CD4-positive, alpha-beta T cell treated with Interleukin-21 for 1 hour (primary cell): ENCODE data around the gene FOSL2.
A peak's percentile ranks its signal among the peaks of the same experiment; 100 is the strongest.

ENCODE experiments used
- DNase-seq: peaks from one replicate; pipeline ENCODE4 v3.0.0-alpha.2; 2020

The FOSL2 gene

DNA sequence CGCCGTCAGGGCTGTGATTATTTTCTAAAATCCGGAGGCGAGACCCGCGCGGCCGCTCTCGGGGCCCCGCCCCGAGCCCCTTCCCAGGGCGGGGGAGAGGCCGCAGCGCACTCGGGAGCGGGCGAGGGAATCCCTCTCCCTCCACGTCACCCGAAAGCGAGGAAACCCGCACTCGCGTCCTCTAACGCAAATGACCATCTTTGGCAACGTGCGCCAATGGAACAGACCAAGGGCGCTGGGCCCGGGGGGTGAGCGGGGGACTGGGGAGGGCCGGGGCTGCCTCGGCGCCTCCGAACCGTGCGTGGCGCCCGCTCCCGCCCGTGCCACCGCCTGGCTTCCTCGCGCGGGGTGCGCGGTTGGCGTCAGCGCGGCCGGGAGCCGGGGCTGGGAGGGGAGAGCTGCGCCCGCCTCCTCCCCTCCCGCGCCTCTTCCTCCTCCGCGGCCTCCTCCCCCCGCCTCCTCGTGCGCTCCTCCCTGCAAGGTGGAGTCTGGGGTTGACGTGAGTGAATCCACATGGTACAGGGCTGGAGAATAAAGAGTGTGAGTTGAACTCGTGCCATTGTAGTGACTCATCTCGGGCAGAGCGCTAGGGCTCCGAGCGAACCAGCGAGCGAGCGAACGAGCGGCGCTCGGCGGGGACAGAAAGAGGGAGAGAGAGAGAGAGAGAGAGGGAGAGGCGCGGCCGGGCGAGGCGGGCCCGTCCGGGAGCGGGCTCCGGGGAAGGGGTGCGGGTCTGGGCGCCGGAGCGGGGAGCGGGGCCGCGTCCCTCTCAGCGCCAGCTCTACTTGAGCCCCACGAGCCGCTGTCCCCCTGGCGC lies at the start of gene FOSL2:
TSS of gene FOSL2 (plus strand) at position 562 of the 817 bp plus-strand sequence. CDS start 863 bp downstream, outside the sequence.
- peak; percentile 98 for DNase-seq

DNA sequence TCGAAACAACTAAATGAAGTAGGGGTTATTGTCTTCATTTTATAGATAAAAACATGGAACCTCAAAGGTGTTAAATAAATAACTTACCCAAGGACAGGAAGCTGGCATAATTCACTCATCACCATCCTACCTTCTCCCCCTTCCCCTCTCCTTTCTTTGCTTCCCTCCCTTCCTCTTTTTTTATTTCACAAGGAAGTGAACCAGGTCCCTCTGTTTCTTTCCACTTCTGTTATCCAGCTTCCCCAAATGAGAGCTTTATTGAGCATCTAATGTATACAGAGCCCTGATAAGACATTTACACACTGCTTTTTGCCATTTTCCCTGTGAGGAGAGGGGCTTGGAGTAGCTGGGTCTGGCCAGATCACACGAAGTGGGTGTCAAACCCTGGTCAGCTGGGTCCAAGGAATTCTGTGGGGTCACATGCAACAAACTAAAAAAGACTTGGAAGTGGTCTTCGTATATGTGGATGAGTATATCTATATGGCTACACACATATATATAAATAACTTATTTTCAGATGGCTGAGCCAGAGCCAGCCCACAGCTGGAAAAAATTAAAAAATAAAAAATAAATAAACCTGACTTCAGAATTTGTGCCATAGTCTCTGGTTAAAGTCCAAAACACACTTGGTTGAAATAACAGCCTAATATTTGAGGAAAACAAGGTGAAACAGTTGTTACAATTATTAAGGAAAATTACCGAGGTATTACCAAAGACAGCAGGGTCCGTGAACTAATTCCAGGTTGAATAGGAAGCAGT lies 49.3 kb upstream of the FOSL2 start:
- DNase-seq = no peak

DNA sequence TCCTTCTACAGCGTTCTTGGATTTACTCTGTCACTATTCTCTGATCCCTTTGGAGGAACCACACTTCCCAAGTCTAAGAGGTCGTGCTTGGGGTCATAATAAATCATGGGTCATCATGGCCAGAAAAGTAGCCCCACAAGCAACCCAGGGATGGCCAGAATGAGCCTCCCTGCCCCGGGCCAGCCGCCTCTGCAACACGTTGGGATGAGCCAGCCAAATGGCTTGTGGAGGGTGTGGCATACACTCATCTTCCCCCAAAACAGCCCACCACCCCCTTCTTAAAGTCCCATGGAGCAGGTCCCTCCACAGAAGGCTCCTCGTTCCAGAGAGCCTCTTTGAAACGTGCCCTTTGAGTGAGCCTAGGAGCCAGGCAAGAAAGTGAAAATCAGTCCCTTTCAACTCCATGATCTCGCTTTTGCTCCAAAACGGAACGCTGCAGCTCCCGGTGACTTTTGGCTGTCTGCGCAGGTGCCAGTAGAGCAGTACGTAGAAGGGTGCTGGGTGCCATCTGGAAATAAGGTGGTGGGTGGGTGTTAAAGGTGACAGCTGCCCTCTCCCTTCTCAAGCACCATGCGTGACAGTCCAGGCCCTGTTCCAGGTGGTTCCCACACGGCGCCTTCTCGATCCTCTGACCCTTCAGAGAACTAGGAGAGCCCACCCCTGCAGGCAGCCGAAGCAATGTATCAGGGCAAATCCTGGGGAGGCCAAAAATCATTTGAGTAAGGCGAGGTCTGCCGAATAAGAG lies 48.5 kb upstream of the FOSL2 start:
- no peak for DNase-seq

DNA sequence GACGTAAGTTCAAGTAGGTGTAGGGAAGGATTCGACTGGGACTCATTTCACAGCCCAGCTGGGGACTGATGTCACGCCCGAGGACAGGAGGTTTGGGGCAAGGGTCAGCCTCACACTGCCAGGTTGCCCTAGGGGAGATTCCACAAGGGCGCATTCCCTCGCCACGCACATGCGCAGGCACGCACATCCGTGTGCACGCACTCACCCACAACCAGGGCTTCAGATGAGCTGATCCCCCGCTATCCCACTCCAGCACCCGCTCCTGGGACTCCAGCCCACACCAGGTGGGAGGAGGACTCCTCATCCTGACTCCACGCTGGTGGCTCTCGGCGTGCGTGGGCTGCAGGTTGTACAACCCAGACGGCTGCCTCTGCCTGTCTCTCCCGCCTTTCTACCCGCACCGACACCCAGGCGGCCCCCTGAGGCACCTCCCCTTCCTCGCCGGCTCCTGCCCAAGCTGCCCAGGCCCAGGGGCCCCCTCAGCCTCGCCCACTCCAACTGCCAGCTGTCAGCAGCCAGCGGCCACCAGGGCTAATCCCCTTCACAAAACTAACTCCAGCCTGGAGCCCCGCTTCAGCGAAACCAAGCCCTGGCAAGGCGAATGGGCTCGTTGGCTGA lies 47.8 kb upstream of the FOSL2 start:
- no peak for DNase-seq

DNA sequence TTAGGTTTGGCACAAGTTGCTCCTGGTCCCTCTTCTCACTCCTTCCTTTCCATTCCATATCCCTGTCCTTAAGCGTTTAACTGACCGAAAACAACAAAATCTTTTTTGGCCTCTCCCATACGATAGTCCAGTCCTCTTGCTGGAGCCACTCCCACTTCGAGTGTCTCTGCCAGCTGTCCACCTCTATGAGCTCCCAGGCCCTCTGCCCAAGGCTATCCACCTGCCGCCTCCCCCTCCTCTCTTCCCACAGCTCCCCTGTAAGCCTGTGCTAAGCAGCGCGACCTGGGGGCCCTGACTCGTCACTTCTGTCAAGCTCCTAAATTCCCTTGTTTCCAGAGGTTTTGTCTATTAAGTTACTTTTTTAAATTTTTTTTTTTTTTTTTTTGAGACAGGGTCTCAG lies 47.0 kb upstream of the FOSL2 start:
- DNase-seq = no peak

DNA sequence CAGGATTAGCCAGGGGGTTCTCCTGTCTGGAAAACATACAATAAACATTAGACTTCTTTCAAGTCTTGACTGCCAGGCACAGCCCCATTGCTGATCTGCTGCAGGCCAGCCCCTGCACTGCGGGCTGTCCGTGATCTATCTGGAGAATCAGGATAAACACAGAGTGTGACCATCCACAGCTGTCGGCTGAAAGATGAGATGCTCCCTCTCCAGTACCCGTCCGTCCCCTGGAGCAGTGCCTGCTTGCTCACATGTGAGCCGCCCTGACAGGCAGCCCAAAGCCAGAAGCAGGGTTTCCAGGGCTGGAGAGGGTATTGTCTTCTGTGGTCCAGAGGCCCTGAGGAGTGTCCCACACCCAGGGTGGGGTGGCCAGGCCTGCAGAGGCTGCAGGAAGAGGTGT lies 46.1 kb upstream of the FOSL2 start:
- no peak for DNase-seq

DNA sequence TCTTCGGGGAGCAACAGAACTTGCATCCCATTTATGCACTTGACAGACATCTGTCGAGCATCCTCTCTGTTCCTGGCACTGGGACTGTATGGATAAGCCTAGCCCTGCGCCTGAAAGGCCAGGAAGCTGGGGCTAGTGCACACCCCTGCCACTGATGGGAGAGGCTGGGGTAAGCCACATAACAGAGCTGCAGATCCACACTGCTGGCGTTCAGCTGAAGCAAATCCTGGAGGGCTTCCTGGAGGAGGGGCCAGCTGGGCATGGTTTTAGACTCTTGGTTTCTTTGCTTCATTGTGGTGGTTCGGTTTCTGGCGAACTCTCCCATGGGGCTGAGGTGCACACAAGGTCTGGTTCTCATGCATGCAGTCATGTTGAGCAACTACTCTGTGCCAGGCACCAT lies 45.5 kb upstream of the FOSL2 start:
- DNase-seq = no peak

DNA sequence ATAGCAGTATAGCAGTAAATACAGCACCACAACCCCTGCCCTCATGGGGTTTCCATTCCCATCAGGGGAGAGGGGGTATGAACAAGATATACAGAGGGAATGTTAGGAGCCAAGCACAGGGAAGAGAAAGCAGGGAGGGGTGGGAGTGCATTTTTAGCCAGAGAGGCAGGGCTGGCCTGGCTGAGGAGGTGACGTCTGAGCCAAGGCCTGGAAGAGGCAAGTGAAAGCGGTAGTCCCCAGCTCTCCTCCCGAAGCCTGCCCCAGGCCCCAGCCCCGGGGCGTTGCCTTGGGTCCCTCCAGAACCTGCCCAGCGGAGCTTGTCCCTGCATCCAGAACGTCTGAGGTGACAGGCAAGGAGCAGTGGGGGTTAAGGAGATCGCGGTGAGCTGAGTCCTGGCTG lies 45.1 kb upstream of the FOSL2 start:
- no peak for DNase-seq

DNA sequence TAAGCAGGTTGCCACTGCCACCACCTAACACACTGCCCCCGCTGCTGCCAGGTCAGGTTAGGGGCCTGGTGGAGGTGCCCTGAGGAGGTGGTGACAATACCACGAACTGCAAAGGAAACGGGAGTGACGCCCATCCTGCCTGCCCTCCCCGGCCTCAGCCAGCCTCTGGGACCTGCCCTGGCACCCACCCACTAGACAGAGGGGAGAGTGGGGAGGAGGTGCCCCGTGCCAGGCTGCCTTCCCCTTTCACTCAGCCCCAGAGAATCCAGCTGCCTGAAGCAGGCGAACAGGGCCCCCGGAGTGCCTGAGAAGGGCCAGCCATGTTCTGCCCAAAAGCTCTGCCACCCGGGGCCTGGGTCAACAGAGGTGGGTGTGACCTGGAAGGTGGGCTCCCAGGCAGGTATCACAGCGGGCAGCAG lies 44.5 kb upstream of the FOSL2 start:
- DNase-seq = peak; percentile 82

DNA sequence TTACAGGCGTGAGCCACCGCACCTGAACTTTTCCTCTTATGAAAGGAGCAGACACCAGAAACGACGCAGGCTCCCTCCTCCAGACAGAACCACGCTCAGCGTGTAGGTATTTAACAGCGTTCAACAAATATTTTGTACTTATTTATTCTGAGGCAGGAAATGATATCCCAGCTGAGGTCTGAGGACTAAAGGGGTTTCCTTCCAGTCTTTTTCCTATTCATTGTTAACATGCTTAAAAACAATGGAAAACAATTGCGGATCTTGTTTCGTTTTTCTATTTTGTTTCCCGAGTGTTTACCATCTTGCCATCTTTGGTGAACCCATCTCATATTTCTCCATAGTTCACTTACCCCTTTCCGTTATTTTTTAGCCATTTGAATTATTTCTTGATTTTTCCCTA lies 43.7 kb upstream of the FOSL2 start:
- no peak for DNase-seq

DNA sequence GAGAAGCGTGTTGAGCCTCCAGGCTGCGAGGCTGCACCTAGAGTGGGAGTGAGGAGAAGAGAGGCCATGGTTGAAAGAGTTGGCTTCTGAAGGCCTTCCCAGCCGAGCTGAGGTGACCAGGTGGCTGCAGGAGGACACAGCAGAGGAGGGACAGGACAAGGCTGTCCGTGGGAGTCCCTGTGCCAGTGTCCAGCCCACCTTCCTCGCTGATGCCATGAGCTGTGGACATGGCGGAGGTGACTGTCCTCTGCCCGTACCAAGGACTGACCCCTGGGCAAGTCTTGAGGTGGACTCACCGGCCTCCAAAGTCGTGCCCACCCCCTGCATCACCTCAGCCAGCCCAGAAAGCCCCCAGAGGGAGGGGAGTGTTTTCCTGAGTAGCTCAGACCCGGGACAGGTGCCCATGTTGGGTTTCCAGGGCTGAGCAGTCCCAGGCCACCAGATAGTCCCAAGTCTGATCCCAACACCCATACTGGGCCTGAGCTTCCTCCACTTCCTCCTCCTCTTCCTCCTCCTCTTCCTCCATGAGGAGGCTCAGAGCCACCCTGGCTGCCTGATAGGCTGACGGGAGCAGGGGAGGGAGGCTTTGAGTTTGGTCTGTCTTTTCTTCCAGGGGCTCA lies 43.0 kb upstream of the FOSL2 start:
- DNase-seq = no peak

DNA sequence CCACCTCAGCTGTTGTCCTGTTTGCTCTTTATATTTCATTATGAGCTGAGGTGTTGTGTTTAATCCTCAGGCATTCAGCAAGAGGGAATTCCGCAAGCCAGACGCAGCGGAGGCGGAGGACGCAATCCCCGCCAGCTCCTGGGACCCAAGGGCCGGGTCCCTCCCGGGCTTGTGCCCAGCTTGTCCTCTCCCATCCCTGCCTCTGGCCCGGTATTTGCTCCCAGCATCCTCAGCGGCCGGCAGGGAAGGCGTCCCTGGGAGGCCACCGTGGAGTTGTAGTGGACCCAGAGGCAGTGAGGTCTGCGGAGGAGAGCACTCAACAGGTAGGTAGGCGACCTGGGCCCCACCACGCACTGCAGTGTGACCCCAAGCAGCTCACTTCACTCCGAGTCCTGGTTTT lies 42.5 kb upstream of the FOSL2 start:
- no peak for DNase-seq

DNA sequence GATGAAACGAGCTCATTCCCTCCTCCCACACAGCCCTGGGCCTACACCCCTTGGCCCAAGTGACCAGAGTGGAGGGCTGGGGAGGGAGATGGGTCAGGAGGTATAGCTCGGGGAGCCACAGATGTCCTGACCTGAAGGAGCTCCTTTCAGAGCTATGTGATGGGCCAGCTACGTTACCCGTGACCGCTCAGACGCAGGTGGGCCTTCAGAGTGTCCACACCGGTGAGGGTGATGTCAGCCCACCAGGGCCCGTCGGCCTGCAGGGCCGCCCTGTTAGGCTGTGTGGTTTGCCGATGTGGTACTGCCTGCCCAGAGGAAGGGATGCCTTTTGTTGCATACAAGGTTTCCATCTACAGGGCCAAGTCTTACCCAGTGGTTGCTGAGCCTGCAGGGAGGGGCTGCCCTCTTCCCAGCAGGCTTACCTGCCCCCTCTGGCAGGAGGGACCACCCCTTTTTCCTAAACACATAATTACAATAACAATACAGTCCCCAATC lies 41.8 kb upstream of the FOSL2 start:
- DNase-seq = no peak

DNA sequence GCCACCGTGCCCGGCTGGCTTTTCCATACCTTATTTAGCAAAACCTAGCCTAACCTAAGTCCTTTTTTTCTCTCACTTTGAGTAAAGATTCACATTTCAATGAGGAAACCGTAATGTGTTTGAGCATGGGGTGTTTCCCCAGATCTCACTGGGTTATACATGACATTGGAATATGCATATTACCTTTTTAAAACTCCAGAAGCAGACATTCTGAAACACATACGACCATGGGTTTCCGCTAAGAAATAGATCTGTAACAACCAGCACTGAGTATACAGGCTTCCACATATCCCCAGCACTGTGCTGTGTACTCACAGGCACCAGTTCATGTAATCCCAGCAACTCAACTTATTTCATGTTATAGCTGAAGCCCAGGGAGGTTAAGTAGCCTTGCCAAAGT lies 41.0 kb upstream of the FOSL2 start:
- DNase-seq = no peak

DNA sequence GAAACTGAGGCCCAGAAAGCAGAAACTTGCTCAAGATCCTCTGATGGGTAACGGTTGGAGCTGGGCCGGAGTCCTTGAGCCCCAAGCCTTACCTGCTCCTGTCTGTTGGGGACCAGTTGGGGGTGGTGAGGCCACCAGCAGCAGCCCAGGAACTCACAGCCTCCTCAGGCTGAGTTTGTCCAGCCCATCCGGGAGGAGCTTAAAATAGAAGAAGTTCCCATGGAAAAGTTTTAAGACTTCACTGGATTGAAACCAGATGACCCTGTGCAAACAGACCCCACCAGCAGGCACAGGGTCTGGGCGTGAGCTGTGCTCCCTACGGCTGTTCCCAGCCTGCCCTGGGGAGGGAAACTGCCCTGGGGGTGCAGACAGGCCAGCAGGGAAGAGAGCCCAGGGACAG lies 40.6 kb upstream of the FOSL2 start:
- no peak for DNase-seq

DNA sequence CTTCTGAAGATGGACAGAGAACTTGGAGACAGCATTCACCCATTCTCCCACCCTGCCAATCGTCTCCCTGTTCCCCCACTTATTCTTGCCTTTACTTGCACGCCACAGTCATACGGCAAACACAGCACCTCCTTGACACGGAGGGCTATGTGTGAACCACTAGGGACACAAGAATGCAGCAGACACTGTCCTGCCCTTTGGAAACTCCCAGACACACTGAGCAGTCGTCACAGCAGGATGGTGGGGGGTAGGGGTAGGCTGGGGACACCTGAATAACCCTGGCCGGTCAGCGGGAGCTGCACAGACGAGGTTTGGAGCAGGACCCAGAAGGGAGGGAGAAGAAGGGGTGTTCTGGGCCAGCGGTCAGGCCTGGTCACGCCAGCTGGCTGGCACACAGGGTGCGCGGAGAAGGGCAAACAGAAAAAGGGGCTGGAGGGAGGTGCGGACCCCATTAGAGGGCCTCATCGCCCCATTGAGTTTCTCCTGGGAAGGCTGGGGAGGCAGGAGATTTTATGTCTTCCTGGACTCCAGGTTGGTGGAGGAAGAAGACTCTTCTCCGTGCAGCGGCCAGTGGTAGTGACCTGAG lies 40.0 kb upstream of the FOSL2 start:
- DNase-seq = no peak

DNA sequence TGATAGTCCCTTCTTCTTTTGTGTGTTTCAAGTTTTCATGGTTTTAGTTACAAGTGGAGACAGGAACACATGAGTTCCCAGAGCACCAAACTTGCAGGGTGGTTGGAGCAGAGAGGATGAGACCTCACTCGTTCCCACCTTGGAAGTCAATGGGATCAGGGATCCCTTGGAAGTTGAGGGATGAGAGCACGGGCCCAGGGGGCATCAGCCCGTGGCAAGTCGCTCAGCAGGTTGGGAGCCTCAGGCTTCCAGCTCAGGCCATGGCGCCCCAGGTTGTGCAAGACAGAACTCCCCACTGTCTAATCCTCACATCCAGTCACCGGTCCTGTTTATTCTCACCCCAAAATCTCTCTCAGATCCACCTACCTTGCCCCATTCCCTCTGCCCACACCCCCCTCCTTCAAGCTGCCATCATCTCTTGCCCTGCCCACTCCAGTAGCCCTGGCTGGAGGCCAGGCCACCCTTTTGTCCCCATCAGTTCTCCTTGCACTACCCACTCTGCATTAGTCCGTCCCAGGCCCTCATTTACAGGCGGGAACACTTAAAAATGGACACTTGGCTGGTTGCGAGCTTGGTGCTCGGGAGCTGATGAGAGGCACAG lies 37.6 kb upstream of the FOSL2 start:
- DNase-seq = no peak

DNA sequence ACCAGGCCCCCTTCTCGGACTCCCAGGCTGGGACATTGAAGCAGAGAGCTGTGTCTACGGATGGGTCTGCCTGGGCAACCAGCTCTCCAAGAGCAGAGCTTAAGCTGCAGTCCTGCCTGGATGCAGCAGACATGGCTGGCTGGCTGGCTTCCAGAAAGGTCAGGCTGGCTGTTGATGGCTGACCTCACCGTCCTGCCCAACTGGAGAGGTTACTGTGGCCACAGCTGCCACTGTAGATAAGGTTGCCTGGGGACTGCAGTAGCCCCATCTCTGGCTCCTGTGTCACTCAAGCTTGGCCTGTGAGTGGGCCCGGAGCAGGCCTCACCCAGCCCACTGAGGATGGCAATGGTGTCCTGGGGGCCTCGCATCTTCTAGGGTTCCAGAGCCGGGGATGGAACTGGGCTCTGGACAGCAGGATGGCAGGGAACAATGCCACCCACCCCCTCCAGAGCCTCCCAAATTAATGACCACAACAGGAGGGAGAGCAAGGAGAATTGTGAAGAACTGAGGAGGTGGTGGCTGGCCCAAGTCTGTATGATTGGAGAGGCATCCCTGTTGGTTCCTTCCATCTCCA lies 37.0 kb upstream of the FOSL2 start:
- no peak for DNase-seq

DNA sequence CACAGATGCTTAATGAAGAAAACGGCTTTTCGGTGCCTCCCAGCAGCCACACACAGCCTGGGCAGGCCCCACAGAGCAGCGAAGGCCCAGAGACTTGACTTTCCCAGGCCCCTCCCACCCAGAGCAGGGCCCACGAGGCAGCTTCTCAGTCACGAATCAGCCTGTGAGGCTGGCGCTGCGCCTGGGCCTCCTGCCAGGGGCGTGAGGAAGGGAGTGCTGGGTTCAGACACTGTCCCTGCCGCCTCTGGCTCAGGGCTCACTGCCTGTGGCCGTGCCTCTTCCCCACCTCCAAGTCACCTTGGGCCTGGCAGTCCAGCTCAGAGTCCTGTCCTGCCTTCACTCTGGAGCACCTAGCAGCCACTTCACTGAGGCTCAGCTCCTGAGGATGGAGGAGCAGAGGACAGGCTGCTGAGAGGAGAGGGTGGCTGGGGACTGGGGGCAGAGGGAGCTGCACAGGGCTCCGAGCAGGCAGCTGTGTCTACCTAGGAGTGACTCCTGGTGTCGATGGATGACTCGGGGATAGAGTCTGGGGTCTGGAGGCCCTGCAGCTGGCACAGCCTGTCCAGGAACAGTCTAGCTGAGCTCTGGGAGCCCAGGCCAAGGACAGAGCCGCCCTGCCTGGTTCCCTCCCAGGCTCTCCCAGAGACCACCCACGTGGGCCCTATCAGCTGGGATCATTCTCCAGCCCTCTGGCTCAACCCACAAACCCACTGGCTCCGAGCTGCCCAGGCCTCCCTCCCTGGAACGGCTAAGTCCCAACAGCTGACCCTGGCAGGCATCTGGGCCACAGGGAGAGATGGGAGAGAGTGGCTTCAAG lies 36.4 kb upstream of the FOSL2 start:
- peak; percentile 43 for DNase-seq

DNA sequence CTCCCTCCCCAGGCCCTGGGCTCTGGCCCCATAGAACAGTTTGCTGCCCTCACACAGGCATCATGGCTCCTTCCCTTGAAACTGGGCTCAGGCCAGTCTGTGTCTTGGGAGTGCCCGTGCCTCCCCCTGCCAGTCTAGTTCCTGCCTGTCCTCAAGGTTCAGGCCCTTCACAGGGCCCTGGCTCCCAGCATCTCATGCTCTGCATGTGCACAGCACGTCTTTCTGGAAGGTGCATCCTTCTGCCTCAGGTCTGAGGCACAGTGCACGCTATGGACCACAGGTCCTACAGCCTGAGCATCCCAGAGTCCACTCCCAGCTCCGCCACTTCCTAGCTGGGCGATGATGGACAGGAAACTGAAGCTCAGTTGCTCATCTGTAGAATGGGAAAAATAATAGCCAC lies 35.6 kb upstream of the FOSL2 start:
- DNase-seq = no peak
